Choroid plexus epithelial cell (primary cell): ENCODE data around the gene HMCN1.

ENCODE experiments used
- DNase-seq: peaks from one replicate; pipeline ENCODE4 v3.0.0-alpha.2; 2010; ENCODE audit warnings: low read depth
- H3K4me3 ChIP-seq: 2 replicates; pipeline ENCODE4 v1.5.1; 2011; ENCODE audit warnings: low read depth, mild to moderate bottlenecking, control low read depth, low read length, moderate library complexity
- TF ChIP-seq, protein P1 (sequence below): conservative IDR thresholded peaks from 2 replicates; pipeline ENCODE4 v1.5.1; 2011; ENCODE audit warnings: low read depth, mild to moderate bottlenecking, control low read depth, inconsistent platforms, low read length, moderate library complexity

The HMCN1 gene

DNA sequence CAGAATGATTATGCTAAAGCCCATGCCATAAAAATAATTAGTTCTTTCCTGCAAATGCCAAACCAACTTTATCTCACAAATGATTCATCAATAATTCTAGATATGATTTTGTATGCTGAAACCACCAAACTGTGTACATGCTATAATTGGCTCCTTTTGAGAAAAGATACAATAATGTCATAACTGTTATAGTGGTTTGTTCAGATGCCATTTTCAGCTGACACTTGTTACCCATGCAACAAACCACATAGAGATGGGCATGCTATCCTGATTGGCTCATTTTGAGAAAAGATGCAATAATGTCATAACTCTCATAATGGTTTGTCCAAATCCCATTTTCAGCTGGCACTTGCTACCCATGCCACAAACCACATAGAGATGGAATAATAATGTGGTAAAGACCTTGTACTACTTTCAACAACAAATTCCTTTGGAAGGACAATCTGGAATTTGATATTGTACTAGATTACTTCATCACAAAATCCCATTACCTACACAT lies 357.1 kb downstream of the HMCN1 start:
- TF ChIP-seq, protein P1, sequence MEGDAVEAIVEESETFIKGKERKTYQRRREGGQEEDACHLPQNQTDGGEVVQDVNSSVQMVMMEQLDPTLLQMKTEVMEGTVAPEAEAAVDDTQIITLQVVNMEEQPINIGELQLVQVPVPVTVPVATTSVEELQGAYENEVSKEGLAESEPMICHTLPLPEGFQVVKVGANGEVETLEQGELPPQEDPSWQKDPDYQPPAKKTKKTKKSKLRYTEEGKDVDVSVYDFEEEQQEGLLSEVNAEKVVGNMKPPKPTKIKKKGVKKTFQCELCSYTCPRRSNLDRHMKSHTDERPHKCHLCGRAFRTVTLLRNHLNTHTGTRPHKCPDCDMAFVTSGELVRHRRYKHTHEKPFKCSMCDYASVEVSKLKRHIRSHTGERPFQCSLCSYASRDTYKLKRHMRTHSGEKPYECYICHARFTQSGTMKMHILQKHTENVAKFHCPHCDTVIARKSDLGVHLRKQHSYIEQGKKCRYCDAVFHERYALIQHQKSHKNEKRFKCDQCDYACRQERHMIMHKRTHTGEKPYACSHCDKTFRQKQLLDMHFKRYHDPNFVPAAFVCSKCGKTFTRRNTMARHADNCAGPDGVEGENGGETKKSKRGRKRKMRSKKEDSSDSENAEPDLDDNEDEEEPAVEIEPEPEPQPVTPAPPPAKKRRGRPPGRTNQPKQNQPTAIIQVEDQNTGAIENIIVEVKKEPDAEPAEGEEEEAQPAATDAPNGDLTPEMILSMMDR: no peak
- no peak overlapping the region for H3K4me3 ChIP-seq
- DNase-seq: no peak

DNA sequence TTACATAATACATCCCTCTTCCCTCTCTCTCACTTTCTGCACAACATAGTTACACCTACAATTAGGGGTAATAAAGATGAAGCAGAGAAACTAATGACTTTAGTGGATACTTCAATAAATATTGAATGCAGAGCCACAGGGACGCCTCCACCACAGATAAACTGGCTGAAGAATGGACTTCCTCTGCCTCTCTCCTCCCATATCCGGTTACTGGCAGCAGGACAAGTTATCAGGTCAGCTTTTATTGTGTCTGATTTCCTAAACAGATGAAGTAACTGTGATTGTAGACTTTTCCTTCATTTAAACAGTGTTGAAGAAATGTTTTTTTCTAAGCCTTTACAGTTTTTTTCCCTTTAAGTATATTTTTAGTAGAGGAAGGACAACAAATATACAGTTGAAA lies 359.2 kb downstream of the HMCN1 start:
- TF ChIP-seq, protein P1: no peak
- peak; percentile 51 for DNase-seq
- no peak overlapping the region for H3K4me3 ChIP-seq

GRCh38 chr1:186094172-186094571 lies 360.0 kb downstream of the HMCN1 start:
- H3K4me3 ChIP-seq: no peak overlapping the region
- TF ChIP-seq, protein P1: no peak
- DNase-seq: peak; percentile 61

DNA sequence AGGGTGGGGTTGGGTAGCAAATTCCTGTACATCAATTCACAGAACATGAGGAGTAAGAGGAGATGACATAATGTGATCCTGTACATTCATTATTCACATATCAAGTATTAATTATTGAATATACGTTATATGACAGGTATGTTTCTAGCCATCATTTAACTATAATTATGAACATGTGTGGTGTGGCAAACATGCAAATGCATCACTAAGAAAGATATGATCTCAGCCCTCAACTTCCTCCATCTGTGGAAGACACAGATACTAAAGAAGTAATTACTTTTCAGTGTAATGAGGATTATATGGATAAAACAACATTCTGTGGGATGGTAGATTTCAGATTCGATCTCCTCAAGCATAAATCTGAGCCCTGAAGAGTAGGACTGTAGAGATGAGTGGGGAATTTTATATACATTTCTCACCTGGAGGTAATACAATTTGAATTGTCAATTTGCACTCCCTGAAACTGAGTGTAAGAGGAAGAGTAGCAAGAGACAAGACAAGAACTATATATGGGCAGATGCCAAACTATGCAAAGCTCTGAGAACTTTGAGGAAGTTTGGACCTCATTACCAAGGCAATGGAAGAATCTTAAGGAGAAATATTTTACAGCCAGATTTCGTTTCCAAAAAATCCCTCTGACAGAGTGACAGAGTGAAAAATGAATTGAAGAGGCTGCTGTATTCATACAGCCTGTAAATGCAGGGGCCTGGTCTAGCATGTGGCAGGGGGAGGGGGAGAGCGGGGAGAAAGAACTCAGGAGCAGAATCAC lies 365.3 kb downstream of the HMCN1 start:
- no peak for DNase-seq
- TF ChIP-seq, protein P1: no peak
- H3K4me3 ChIP-seq: no peak overlapping the region

DNA sequence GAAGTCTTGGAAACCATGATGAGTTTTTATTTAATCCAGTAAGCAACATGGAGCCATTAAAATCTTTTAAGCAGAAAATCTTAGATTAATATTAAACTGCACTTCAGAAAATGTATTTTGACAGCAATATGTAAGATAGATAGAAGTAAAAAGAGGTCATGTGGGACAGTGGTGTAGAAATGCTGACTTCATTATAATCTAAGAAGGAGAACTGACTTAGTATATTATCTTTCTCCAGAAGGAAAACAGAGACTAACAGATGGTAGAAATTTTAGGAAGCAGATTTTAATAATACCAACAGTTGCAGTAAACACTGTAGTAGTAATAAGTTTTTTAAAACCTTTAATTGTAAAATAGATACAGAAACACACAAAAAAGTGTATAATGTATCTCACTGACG lies 367.9 kb downstream of the HMCN1 start:
- TF ChIP-seq, protein P1: no peak
- no peak overlapping the region for H3K4me3 ChIP-seq
- DNase-seq: no peak

DNA sequence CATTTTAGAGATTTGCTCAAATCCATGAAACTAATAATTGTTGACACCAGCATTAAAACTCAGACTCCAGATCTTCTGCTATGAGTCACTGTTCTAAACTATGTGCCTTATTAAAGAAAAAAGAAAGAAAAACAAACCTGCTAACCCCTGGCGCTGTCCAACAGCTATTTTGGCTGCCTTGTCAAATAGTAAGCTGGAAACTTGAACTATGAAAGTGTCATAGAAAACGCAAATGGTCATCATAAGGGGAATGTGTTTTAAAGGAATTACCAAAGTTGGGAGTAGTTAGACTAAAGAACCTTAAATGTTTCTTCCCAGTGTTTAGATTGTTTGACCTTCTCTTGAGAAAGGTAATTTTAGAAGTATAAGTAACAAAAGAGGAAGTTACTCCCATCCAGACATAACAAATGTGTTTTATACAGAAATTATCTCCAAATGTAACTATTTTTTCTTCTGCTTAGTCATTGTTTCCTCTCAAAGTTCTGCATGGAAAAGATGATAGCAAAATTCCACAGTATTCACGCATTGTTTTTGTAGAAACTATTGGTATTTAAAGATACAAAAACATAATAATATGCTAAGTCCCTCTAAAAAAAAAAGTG lies 368.5 kb downstream of the HMCN1 start:
- TF ChIP-seq, protein P1: no peak
- peak; percentile 95 for DNase-seq
- H3K4me3 ChIP-seq: no peak overlapping the region
